GM23248 (cell line): ENCODE measurements around the gene SIRT6.
"Not testable (repeated sequence)": the region's sequence is repeated elsewhere in the genome, so short reads cannot be mapped to it uniquely, and the experiment has no call there.

ENCODE experiments used
- EZH2 ChIP-seq: fragments of 200-600 bp; sonication (generic); IDR thresholded peaks from 2 replicates; pipeline ENCODE4 v1.6.1; 2018; ENCODE audit warnings: antibody characterized with exemption, mild to moderate bottlenecking; ENCODE audit not compliant: insufficient read depth, poor library complexity, severe bottlenecking
- EZH2phosphoT487 ChIP-seq: fragments of 200-600 bp; sonication (generic); IDR thresholded peaks from 2 replicates; pipeline ENCODE4 v1.6.1; 2018; ENCODE audit warnings: antibody characterized with exemption, moderate library complexity, mild to moderate bottlenecking, low read depth; ENCODE audit not compliant: insufficient read depth

DNA sequence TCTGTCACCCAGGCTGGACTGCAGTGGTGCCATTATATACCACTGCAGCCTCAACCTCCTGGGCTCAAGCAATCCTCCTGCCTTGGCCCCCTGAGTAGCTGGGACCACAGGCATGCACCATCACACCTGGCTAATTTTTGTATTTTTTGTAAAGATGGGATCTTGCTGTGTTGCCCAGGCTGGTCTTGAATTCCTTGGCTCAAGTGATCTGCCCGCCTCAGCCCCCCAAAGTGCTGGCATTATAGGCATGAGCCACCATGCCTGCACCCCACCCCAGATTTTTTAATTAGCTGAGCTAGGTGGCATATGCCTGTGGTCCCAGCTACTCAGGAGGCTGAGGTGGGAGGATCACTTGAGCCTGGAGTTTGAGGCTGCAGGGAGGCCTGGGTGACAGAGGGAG lies 39.4 kb downstream of the SIRT6 start:
- not testable (repeated sequence) for TF ChIP-seq EZH2phosphoT487, EZH2
